GM18951 (cell line): Measurements from ENCODE around the gene LRRC4C.

Experiments used
- POLR2A ChIP-seq: IDR thresholded peaks from 4 replicates; pipeline ENCODE4 v1.6.1; 2011; ENCODE audit warnings: mild to moderate bottlenecking; ENCODE audit not compliant: insufficient read length, insufficient read depth; ENCODE audit errors: extremely low read depth
- in situ Hi-C: fragments of 300-500 bp; cut with MboI; formaldehyde crosslinking; loops from one replicate; pipeline ENCODE4 v1.12.0; 2022; ENCODE audit warnings: low sequenced_read_pairs, mixed read lengths, inconsistent platforms; ENCODE audit not compliant: unreplicated experiment

Gene LRRC4C

DNA sequence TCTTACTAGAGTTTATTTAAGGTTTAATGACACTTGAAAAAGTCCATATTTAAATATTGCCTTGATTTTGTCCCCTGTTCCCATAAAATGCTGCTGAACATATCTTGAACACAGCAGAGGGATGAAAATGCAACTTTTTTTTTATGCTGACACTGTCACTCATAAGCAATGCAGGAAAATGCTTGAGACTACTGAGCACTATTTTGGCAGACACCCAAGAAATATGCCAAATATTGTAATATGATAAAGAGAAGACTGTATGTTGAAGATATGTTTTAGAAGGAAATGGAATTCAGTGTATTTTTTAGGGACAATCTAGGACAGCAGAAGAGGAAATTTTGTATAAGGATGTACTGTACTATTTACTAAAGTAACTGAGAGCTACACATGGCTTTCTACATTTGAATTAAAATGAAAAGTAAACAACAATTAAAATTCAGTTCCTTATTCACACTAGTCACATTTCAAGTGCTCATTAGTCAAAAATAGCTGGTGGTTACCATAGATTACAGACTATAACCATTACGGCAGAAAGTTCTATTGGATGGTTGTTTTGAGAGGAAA lies 58.6 kb downstream of the LRRC4C start:
- no peak for TF ChIP-seq POLR2A
- in situ Hi-C loops, result no loop called here

DNA sequence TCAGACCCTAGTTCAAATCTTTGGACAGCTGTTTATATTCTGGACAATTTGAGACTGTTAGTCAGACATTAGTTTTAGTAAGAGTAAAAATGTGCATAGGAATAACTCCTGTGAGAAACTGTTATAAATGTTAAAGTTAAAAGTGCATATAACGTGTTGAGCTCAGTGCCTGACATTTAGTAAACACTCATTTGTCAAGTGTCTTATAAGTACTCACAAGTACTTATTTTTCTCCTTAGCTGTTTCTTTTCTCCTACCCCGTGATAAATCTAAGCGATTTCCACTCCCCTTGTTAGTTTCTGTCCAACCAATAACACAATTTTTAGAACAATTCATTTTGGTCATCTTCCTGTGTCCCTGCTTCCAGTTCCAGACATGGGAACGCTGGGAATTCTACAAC lies 59.3 kb downstream of the LRRC4C start:
- in situ Hi-C loops, result no loop called here
- no peak for TF ChIP-seq POLR2A

DNA sequence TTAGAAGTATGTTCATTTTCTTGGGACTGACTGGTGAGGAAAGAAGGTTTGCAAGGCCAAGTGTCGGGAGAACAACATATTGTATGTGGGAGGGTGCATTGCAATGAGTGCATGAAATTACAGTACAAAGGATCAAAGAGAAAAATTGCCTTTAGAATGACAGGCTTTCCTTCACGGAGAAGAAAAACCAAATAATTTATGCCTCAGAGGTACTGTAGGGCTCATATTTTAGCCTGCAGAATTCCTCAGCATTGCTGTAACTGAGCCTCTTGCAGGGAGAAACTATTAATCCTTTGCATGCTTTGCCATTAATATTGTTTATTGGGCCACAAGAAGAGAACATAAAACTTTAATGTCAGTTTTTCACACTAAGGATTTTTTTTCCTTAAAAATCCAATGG lies 60.1 kb downstream of the LRRC4C start:
- TF ChIP-seq POLR2A, result no peak
- in situ Hi-C loops, result no loop called here

DNA sequence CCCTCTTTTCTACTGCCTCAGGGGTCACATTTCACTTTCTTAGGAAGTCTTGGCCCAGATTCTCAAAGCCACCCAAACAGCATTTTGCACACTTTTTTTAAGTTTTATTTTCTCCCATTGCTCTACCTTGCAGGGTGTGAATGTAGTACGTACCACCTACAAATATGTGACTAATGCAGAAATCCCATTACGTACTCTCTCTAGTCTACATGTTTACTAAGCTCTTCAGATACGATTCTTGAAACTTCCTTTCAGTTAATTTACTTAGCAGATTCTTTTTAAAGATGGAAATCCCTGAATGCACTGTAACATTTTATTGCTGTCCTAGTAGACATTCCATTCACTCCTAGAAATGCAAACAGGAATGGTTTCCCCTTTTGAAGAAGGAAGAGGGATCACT lies 61.3 kb downstream of the LRRC4C start:
- TF ChIP-seq POLR2A, result no peak
- in situ Hi-C loops, result no loop called here

DNA sequence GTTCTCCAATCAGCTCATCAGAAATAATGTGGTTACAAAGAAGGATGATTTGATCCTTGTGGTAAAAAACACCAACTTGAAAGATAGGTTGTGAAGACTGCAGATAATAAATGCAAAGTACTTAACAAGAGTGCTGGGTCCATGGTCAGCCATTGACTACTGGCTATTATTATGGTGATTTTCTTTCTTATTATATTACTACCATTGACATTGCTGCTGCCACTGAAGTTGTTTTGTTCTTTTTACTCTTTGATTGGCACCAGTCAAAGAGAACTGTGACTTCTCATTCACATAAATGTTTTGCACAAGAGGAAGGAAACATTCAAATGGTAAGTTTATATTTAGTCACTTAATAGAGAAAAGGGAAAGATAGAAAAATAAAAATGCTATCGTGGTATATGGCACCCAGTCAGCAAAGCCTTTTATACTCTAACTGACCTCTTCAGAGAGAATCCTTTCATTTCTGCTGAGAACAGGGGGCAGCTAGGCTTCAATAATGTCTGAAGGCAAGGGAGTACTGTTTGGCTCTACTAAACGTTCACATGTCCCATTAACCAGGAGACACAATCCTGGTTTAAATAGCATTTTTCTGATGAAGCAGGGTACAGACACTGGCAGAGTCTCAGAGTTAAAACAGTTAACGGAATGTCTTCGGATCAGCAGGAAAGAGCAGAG lies 64.8 kb downstream of the LRRC4C start:
- in situ Hi-C loops, result no loop called here
- no peak for TF ChIP-seq POLR2A

DNA sequence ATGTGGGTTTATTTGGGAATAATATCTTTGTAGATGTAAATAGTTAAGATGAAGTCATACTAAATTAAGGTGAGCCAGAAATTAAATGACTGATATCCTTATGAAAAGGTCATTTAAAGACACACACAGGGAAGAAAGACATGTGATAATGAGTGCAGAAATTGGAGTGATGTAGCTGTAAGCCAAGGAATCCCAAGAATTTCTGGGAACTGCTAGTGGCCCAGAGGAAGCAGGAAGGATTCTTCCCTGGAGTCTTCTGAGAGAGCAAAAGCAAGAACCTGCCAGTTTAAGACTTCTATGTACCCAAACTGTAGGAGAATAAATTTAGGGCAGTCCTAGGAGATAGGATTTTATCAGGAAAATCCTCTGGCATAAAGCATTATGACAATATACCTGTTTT lies 66.9 kb downstream of the LRRC4C start:
- no peak for TF ChIP-seq POLR2A

DNA sequence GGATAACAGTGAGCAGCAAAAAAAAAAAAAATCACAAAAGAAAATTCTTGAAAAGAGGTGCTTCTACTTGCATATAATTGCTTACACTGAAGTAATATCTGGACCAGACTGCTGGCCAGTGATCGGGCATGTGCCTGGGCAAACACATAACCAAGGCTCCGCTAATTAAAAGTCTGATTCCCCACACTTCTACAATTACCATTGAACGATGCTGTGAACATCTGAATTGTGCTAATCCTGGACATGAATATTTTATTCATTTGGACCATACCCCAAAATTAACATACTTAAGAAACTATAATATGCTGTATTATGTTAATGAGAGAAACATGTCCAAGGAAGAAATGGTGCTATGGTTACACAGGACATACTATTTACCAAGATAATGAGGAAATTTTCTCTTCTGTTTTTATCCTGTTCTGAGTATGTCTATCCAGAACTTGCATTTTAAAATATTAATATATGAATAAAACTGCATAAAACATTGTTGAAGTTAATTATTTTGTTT lies 69.8 kb downstream of the LRRC4C start:
- no peak for TF ChIP-seq POLR2A
- in situ Hi-C loops, result no loop called here

More for the DNA sequence above, 66.9 kb downstream of the LRRC4C start:
- in situ Hi-C loops, result no loop called here

DNA sequence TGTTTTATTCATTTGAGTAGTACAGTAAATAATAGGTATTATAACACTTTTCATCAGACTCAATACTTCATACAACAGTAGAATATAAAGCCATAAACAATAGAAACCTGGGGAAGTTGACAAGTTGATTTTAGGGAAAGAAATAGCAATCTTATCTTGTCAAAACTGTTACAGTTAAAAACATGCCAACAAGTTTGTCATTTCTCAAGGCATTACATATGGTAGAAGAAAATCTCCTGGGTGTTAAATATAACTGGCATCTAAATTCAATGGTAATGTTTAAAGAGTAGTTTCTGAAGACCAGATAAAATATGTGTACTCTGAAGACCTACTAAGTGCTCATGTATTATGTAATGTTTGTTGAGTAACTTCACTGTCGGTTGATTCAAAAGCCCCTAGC lies 75.1 kb downstream of the LRRC4C start:
- no peak for TF ChIP-seq POLR2A
- in situ Hi-C loops, result no loop called here

DNA sequence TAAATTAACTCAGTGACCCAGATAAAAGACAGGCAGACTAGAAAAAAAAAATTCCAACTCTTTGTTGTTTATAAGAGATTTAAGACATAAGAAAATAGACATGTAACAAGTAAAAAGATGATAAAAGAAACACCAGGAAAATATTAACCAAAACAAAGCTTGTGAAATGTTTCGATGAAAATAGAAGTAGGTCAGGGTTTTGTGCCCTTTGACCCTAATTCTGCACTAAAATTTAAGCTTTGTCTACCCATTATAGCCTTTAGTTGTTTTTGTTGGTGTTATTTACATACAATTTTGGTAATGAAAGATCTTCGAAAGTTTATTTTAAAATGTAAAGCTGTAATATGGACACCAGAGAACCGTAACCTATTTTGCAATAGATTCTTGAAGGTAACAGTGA lies 75.7 kb downstream of the LRRC4C start:
- TF ChIP-seq POLR2A, result no peak
- in situ Hi-C loops, result no loop called here

DNA sequence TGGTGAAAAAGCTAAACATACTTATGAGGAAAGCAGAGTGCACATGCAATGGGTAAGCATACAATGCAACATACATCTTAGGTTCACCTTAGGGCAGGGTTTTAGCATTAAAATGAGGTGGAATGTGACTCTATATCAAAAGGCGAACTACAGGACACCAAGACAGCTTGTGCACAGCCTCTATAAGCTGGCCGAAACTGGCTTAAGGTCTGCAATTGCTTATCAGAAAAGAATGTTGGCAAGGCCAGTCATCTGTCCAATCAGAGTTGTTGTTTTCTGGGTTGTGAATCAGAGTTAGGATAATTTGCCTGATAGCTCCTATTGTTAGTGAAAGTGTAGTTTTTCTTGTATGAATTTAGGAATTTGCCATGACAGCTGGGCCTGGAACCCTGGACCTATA lies 76.5 kb downstream of the LRRC4C start:
- TF ChIP-seq POLR2A, result no peak
- in situ Hi-C loops, result no loop called here

DNA sequence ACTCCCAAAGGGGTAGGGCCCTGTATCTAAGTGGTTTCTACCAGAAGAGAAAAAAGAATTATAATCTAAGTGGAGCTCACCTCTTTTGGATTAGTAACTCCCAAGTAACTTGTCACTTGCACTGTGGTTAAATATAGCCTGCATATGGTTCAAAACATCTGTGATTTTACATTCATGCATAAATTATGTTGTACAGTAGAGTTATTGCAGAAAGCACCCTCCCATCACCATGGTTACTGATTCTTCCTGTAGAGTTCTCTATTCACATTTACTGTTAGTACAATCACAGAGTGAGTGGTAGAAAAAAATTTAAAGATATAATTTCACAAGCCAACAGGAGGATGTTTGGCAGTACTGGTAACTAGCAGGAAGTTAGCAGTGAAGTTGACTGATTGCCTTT lies 80.4 kb downstream of the LRRC4C start:
- no peak for TF ChIP-seq POLR2A
- in situ Hi-C loops, result no loop called here

DNA sequence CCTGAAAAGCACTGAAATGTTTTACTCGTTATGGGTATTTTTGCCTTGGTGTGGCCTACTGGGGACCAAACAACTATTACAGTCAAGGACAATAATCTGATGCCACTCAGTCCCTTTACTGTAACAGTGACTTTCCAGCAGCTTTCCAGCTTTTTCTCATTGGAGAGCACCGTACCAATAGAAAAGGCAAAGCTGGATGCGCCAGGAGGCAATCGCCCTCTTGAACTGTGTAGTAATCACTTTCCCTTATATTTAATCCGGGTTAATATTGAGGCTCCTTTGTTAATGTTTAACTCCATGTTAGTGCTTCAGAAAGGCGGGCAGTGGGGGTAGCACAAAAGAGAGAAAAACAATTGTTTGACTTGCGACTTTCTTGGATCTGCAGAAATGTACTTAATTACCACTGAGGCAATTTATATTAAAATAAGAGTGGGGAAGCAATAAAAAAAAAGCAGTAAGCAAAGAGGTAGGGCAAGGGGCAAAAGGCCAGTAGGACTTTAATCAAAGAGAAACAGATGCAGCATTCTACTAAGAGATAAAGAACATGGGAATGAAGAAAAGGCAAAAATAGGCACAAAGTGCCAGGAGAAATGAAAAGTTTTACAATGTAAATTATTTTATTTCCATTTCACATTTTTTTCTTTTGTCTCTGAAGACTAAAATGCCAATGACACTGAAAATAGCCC lies 81.6 kb downstream of the LRRC4C start:
- no peak for TF ChIP-seq POLR2A
- in situ Hi-C loops, result no loop called here

DNA sequence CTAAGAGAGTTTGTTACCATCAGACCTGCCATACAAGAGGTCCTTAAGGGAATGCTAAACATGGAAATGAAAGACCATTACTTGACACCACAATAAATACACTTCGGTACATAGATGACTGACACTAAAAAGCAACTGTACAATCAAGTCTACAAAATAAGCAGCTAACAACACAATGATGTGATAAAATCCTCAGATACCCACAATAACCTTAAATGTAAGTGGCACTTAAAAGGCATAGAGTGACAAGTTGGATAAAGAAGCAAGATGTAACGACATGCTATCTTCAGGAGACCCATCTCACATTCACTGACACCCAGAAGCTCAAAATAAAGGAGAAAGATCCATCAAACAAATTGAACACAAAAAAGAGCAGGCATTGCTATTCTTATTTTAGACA lies 107.6 kb downstream of the LRRC4C start:
- no peak for TF ChIP-seq POLR2A
- in situ Hi-C loops, result no loop called here

DNA sequence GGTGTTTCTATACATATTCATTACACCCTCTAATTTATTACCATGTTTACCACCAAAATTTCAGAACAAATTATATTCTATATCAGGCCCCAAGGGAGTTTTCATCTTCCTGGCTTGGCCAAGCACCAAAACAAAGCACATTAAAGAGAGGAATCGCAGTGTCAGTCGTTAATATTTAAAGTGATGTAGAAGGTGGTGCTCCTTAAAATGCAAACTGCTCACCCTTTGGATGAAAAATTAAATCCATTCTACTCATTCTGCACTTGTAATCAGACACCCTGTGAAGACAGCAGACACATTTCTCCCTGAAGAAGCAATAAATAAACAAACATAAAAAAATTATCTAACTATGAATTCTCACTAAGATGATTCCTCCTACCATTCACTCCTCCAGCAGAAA lies 113.4 kb downstream of the LRRC4C start:
- TF ChIP-seq POLR2A, result no peak
- in situ Hi-C loops, result no loop called here
